Measurements from ENCODE around the gene ARMCX4. TPM values are rescaled to one million over a fixed set of nuclear protein-coding genes. Genes with fewer than 3 reads are reported as not detected.
"Not testable (repeated sequence)": the region's sequence is repeated elsewhere in the genome, so short reads cannot be mapped to it uniquely, and the experiment has no call there.

The ARMCX4 gene
- polyA plus RNA-seq, 6 donors from 2014 or later = 0.27 to 3.5 (median 1.7) TPM

DNA sequence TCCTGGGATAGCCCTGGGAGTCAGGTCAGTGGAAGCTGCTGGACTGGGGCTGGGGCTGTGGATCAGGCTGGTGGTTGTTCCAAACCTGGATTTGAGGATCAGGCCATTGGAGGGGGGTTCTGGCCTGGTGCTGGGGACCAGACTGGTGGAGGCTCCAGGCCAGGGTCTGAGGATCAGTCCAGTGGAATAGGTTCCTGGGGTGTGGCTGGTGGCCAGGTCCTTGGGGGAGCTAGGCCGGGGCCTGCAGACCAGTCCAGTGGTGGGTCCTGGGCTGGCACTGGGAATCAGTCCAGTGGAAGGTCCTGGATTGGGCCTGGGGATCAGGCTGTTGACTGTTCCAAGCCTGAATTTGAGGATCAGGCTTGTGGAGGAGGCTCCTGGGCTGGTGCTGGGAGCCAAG lies 8.0 kb downstream of the ARMCX4 start:
- H3K27ac Mint-ChIP-seq = no peak overlapping the region
- H3K27me3 Mint-ChIP-seq = no peaks in the 10 kb centered on the region
- peaks cover 0 to 1% (median 0%) of the 10 kb centered on the region in 7 donors for H3K9me3 Mint-ChIP-seq
- no peaks in the 10 kb centered on the region for H3K4me1 Mint-ChIP-seq
- no peak for ATAC-seq (ENCODE audit: low read depth in 2 of 2)
- H3K4me3 Mint-ChIP-seq = no peak overlapping the region
- no peak for DNase-seq
- H3K36me3 Mint-ChIP-seq = peaks cover 0 to 3% of the 10 kb centered on the region in 2 donors

DNA sequence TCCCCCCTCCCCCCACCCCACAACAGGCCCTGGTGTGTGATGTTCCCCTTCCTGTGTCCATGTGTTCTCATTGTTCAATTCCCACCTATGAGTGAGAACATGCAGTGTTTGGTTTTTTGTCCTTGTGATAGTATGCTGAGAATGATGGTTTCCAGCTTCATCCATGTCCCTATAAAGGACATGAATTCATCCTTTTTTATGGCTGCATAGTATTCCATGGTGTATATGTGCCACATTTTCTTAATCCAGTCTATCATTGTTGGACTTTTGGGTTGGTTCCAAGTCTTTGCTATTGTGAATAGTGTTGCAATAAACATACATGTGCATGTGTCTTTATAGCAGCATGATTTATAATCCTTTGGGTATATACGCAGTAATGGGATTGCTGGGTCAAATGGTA lies 17.7 kb downstream of the ARMCX4 start:
- not testable (repeated sequence) for H3K9me3 Mint-ChIP-seq; H3K4me1 Mint-ChIP-seq; H3K27me3 Mint-ChIP-seq; H3K4me3 Mint-ChIP-seq; DNase-seq; ATAC-seq (ENCODE audit: low read depth in 2 of 2); H3K27ac Mint-ChIP-seq
- H3K36me3 Mint-ChIP-seq = peaks cover 0 to 11% of the 10 kb centered on the region in 2 donors

DNA sequence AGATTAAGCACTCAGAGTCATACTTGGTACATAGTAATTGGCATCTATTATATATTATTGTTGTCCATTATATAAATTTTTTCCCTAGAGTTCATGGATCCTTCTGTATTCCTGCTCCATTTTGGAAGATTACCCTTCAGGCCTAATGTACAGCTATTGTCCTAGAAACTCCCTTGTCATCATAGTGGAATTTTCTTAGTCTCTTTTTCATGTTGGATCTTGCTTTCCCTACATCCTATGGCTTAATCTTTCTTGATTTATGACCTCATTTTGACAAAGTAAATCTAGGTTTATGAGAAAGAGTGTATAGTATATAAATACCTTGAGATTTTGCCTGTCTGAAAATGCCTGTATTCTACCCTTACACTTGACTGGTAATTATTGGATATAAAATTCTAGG lies 22.1 kb downstream of the ARMCX4 start:
- Mint-ChIP-seq H3K27ac (no peak overlapping the region), H3K9me3 (peaks cover 0 to 2% (median 1%) of the 10 kb centered on the region in 7 donors), H3K4me1 (no peaks in the 10 kb centered on the region), H3K4me3 (no peak overlapping the region), H3K27me3 (no peaks in the 10 kb centered on the region), H3K36me3 (peaks cover 0 to 7% of the 10 kb centered on the region in 2 donors)
- DNase-seq (no peak), ATAC-seq (ENCODE audit: low read depth in 2 of 2) (no peak)

DNA sequence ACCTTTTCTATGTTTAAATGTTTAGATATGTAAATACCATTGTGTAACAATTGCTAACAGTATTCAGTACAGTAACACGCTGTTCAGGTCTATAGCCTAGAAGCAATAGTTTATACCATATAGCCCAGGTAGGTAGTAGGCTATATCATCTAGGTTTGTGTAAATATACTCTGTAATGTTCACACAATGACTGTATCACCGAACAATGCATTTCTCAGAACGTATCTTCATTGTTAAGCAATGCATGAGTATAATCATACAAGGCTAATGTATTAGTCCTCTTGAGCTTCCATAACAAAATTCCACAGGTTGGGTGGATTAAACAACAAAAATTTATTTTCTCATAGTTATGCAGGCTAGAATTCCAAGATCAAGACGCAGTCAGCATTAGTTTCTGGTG lies 22.7 kb downstream of the ARMCX4 start:
- Mint-ChIP-seq H3K36me3 (peaks cover 0 to 7% of the 10 kb centered on the region in 2 donors), H3K27me3 (no peaks in the 10 kb centered on the region), H3K4me3 (no peak overlapping the region), H3K4me1 (no peaks in the 10 kb centered on the region), H3K27ac (no peak overlapping the region), H3K9me3 (peaks cover 0 to 2% (median 0%) of the 10 kb centered on the region in 7 donors)
- DNase-seq = no peak
- ATAC-seq (ENCODE audit: low read depth in 2 of 2) = no peak

DNA sequence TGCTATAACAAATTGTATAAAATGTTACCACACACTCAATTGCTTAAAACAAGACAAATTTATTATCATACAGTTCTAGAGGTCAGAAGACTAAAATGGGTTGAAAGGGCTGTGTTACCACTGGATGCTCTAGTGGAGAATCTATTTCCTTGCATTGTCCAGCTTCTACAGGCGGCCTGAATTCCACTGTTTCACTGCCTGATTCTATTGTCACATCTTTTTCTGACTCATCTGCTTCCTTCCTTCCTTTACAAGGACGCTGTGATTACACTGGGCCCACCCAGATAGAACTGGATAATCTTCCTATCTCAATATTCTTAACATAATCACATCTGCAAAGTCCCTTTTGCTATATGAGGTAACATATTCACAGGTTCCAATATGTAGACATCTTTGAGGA lies 45.7 kb downstream of the ARMCX4 start:
- H3K4me3 Mint-ChIP-seq = no peak overlapping the region
- H3K4me1 Mint-ChIP-seq = no peaks in the 10 kb centered on the region
- no peaks in the 10 kb centered on the region for H3K27me3 Mint-ChIP-seq
- H3K27ac Mint-ChIP-seq = no peak overlapping the region
- H3K9me3 Mint-ChIP-seq = peaks cover 0 to 30% (median 4%) of the 10 kb centered on the region in 7 donors
- no peaks in the 10 kb centered on the region for H3K36me3 Mint-ChIP-seq
- DNase-seq (no peak), ATAC-seq (ENCODE audit: low read depth in 2 of 2) (no peak)

Other genes with a start within 250 kb of the ARMCX4 start
- gene TAF7L, start 194.1 kb upstream of the ARMCX4 start, polyA plus RNA-seq (ENCODE audit: low read depth in 6 of 6) = not detected
- gene TIMM8A, start 136.7 kb upstream of the ARMCX4 start, polyA plus RNA-seq (ENCODE audit: low read depth in 6 of 6) = 10 to 100 TPM in 4 of 6 donors, 1 to 10 TPM in 2; 7.7 to 17.9 (median 12.7) TPM
- 100 to 1,000 TPM; 110 to 189 (median 162) TPM for gene BTK, start 99.3 kb upstream of the ARMCX4 start, polyA plus RNA-seq (ENCODE audit: low read depth in 6 of 6)
- 1,000 to 10,000 TPM; 1,439 to 2,390 (median 1,883) TPM for gene RPL36A, start 94.4 kb upstream of the ARMCX4 start, polyA plus RNA-seq (ENCODE audit: low read depth in 6 of 6)
- gene GLA, start 77.5 kb upstream of the ARMCX4 start, polyA plus RNA-seq (ENCODE audit: low read depth in 6 of 6) = 10 to 100 TPM; 15.4 to 28.8 (median 24.9) TPM
- gene HNRNPH2, start 77.2 kb upstream of the ARMCX4 start, polyA plus RNA-seq (ENCODE audit: low read depth in 6 of 6) = 100 to 1,000 TPM in 5 of 6 donors, 10 to 100 TPM in 1; 78.2 to 162 (median 109) TPM
- 1 to 10 TPM in 1 of 6 donors, under 1 TPM in 4, not detected in 1; 0.12 to 1.1 (median 0.25) TPM for gene ARMCX1, start 65.1 kb downstream of the ARMCX4 start, polyA plus RNA-seq (ENCODE audit: low read depth in 6 of 6)
- 10 to 100 TPM; 29.4 to 58.0 (median 53.3) TPM for gene ARMCX6, start 132.5 kb downstream of the ARMCX4 start, polyA plus RNA-seq (ENCODE audit: low read depth in 6 of 6)
- 10 to 100 TPM; 16.3 to 28.0 (median 21.0) TPM for gene ARMCX3, start 137.7 kb downstream of the ARMCX4 start, polyA plus RNA-seq (ENCODE audit: low read depth in 6 of 6)
- gene ARMCX2, start 174.4 kb downstream of the ARMCX4 start, polyA plus RNA-seq (ENCODE audit: low read depth in 6 of 6) = 1 to 10 TPM; 1.9 to 5.0 (median 3.3) TPM

Measured in naive B cell (primary cell).